Endodermal cell (in vitro differentiated cells): ENCODE measurements around the gene MINPP1. TPM values are rescaled to one million over a fixed set of nuclear protein-coding genes. Genes with fewer than 3 reads are reported as not detected.

Source experiments
- DNase-seq: peaks from one replicate; pipeline ENCODE4 v3.0.0-alpha.2; 2017
- H3K27ac ChIP-seq: 2 replicates; pipeline ENCODE4 v1.5.1; 2013; ENCODE audit warnings: mild to moderate bottlenecking, low read depth, low read length, moderate library complexity
- H3K27me3 ChIP-seq: 2 replicates; pipeline ENCODE4 v1.6.1; 2013; ENCODE audit warnings: mild to moderate bottlenecking, low read length, moderate library complexity; ENCODE audit not compliant: insufficient read depth, control insufficient read depth, poor library complexity, severe bottlenecking
- H3K36me3 ChIP-seq: 2 replicates; pipeline ENCODE4 v1.7.0; 2013; ENCODE audit warnings: mild to moderate bottlenecking, low read length, moderate library complexity; ENCODE audit not compliant: control insufficient read depth, insufficient read depth
- H3K4me1 ChIP-seq: one replicate; pipeline ENCODE4 v1.7.0; 2013; ENCODE audit warnings: low read length; ENCODE audit not compliant: control insufficient read depth, insufficient read depth
- H3K4me3 ChIP-seq: 2 replicates; pipeline ENCODE4 v1.5.1; 2013; ENCODE audit warnings: mild to moderate bottlenecking, low read length, moderate library complexity
- H3K9ac ChIP-seq: 2 replicates; pipeline ENCODE4 v1.6.1; 2013; ENCODE audit warnings: mild to moderate bottlenecking, low read length, moderate library complexity; ENCODE audit not compliant: poor library complexity, severe bottlenecking; ENCODE audit errors: extremely low read depth
- H3K9me3 ChIP-seq: 2 replicates; pipeline ENCODE4 v1.6.1; 2013; ENCODE audit warnings: mild to moderate bottlenecking, low read length, moderate library complexity; ENCODE audit not compliant: control insufficient read depth
- H3K27ac Mint-ChIP-seq: 2 replicates; pipeline ENCODE4 v1.8.0; 2020; ENCODE audit warnings: mixed read lengths
- H3K27me3 Mint-ChIP-seq: 2 replicates; pipeline ENCODE4 v1.8.0; 2021; ENCODE audit warnings: mild to moderate bottlenecking, mixed read lengths; ENCODE audit not compliant: insufficient read depth
- H3K36me3 Mint-ChIP-seq: 2 replicates; pipeline ENCODE4 v1.8.0; 2020; ENCODE audit warnings: low read depth, mixed read lengths
- H3K4me1 Mint-ChIP-seq: 2 replicates; pipeline ENCODE4 v1.8.0; 2020; ENCODE audit warnings: mixed read lengths
- H3K4me3 Mint-ChIP-seq: 2 replicates; pipeline ENCODE4 v1.8.0; 2020; ENCODE audit warnings: mild to moderate bottlenecking, moderate library complexity, mixed read lengths
- H3K9me3 Mint-ChIP-seq: 2 replicates; pipeline ENCODE4 v1.8.0; 2020; ENCODE audit warnings: mild to moderate bottlenecking, mixed read lengths
- WGBS, 2 experiments: methylation state at CpG; one replicate each; pipeline versions ENCODE4 v1.1.5 to v1.1.7; 2013; ENCODE audit warnings: missing lambda C conversion rate in 2 of 2, mixed read lengths in 1 of 2; ENCODE audit not compliant: insufficient coverage in 1 of 2, insufficient read length in 1 of 2; 5-methylcytosine and 5-hydroxymethylcytosine counted together
- total RNA-seq, 2 donors: library from RNA; stranded (reverse); fragmentation: NEBNext Ultra II Directional in 1 of 2; extraction: Animal tissue kit (Norgen Biotek cat#: 25700) in 1 of 2; gene quantifications; 2 replicates in 1 of 2; 3 replicates in 1 of 2; pipeline ENCODE4 v1.2.1, GENCODE V29; 2021
- TF ChIP-seq, protein P1 (sequence below): fragments of 200-600 bp; sonication (generic); conservative IDR thresholded peaks from 2 replicates; pipeline ENCODE4 v1.5.0; 2021; ENCODE audit warnings: antibody characterized with exemption, mild to moderate bottlenecking

The MINPP1 gene
- total RNA-seq, 2 donors from 2014 or later, result 32.4 to 40.4 TPM

DNA sequence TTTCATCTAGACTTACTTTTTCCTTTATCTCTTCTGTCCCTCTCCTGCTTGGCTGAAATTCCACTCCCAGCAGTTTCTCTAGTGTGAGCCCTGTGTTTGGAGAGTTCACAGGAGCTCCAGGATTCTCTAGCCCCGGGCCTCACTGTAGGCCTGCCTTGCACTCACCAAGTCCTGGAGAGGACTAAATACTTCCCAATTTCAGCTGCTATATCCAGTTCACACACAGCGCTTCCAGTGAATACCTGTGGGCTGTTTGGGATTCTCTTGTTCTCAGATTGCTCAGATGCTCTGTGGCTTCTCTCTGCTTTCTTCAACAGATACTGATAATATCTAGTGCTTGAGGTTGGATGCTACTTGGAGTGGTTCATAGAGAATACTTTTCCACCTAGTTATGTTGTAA is 46.0 kb downstream of the MINPP1 start:
- Mint-ChIP-seq H3K27ac (peak overlapping the region; percentile 62), H3K27me3 (no peaks in the 10 kb centered on the region), H3K9me3 (peaks cover 7% of the 10 kb centered on the region), H3K4me1 (peaks cover 25% of the 10 kb centered on the region), H3K4me3 (no peak overlapping the region), H3K36me3 (peaks cover 33% of the 10 kb centered on the region)
- H3K9ac ChIP-seq, result no peak overlapping the region
- no peak for DNase-seq
- peaks cover 7% of the 10 kb centered on the region for H3K9me3 ChIP-seq
- peak overlapping the region; percentile 44 for H3K4me3 ChIP-seq
- peaks cover 36% of the 10 kb centered on the region for H3K36me3 ChIP-seq
- TF ChIP-seq, protein P1, sequence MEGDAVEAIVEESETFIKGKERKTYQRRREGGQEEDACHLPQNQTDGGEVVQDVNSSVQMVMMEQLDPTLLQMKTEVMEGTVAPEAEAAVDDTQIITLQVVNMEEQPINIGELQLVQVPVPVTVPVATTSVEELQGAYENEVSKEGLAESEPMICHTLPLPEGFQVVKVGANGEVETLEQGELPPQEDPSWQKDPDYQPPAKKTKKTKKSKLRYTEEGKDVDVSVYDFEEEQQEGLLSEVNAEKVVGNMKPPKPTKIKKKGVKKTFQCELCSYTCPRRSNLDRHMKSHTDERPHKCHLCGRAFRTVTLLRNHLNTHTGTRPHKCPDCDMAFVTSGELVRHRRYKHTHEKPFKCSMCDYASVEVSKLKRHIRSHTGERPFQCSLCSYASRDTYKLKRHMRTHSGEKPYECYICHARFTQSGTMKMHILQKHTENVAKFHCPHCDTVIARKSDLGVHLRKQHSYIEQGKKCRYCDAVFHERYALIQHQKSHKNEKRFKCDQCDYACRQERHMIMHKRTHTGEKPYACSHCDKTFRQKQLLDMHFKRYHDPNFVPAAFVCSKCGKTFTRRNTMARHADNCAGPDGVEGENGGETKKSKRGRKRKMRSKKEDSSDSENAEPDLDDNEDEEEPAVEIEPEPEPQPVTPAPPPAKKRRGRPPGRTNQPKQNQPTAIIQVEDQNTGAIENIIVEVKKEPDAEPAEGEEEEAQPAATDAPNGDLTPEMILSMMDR, result no peak
- H3K27ac ChIP-seq, result no peak overlapping the region
- H3K4me1 ChIP-seq, result peaks cover 3% of the 10 kb centered on the region
- H3K27me3 ChIP-seq, result no peaks in the 10 kb centered on the region
- WGBS, 2 experiments, result 50 to 95% methylated on average over 1 to 2 of the region's 2 CpGs

DNA sequence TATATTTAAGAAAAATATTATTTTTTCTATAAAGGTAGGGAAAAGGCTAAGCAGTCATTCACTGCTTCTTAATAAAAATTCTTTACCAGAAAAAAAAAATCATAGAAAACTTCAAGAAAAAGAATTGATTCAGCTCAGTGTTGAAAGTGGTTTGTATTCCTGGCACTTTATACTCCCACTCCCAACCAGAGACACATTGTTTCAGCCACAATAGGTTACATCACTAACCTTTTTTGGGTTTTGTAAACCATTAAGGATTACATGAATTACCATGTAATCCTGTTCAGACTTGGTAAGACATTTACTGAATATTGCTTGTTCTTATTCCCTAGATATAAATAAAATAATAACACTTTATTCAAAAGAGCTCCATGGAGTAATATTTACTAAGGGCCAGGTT is 46.6 kb downstream of the MINPP1 start:
- peaks cover 28% of the 10 kb centered on the region for H3K36me3 Mint-ChIP-seq
- no peak for DNase-seq

DNA sequence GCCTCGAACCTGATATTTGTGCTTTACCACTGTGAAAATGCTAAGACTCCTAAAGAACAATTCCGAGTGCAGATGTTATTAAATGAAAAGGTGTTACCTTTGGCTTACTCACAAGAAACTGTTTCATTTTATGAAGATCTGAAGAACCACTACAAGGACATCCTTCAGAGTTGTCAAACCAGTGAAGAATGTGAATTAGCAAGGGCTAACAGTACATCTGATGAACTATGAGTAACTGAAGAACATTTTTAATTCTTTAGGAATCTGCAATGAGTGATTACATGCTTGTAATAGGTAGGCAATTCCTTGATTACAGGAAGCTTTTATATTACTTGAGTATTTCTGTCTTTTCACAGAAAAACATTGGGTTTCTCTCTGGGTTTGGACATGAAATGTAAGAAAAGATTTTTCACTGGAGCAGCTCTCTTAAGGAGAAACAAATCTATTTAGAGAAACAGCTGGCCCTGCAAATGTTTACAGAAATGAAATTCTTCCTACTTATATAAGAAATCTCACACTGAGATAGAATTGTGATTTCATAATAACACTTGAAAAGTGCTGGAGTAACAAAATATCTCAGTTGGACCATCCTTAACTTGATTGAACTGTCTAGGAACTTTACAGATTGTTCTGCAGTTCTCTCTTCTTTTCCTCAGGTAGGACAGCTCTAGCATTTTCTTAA is 47.7 kb downstream of the MINPP1 start:
- peaks cover 25% of the 10 kb centered on the region for H3K4me1 Mint-ChIP-seq
- no peak for DNase-seq
- 90 to 92% methylated on average over 2 of the region's 2 CpGs for WGBS, 2 experiments
- Histone ChIP-seq H3K27me3 (no peaks in the 10 kb centered on the region), H3K36me3 (peaks cover 23% of the 10 kb centered on the region), H3K27ac (no peak overlapping the region), H3K9ac (no peak overlapping the region), H3K9me3 (no peaks in the 10 kb centered on the region), H3K4me3 (no peak overlapping the region), H3K4me1 (peaks cover 3% of the 10 kb centered on the region)
- peaks cover 20% of the 10 kb centered on the region for H3K36me3 Mint-ChIP-seq
- peaks cover 3% of the 10 kb centered on the region for H3K9me3 Mint-ChIP-seq
- no peak overlapping the region for H3K27ac Mint-ChIP-seq
- H3K4me3 Mint-ChIP-seq, result no peak overlapping the region
- no peaks in the 10 kb centered on the region for H3K27me3 Mint-ChIP-seq
- TF ChIP-seq, protein P1, result no peak

More for the DNA sequence above, 46.6 kb downstream of the MINPP1 start:
- no peak overlapping the region for H3K4me3 Mint-ChIP-seq
- TF ChIP-seq, protein P1, result no peak
- H3K27me3 ChIP-seq, result no peaks in the 10 kb centered on the region
- H3K4me3 ChIP-seq, result no peak overlapping the region
- H3K27ac Mint-ChIP-seq, result no peak overlapping the region
- peaks cover 4% of the 10 kb centered on the region for H3K9me3 ChIP-seq
- H3K4me1 Mint-ChIP-seq, result peaks cover 25% of the 10 kb centered on the region
- no peaks in the 10 kb centered on the region for H3K27me3 Mint-ChIP-seq
- H3K9me3 Mint-ChIP-seq, result peaks cover 6% of the 10 kb centered on the region
- peaks cover 3% of the 10 kb centered on the region for H3K4me1 ChIP-seq
- no peak overlapping the region for H3K9ac ChIP-seq
- peaks cover 34% of the 10 kb centered on the region for H3K36me3 ChIP-seq
- H3K27ac ChIP-seq, result no peak overlapping the region
